Esophagus (tissue), 2 donors: ENCODE data around the gene NBPF6. TPM values are rescaled to one million over a fixed set of nuclear protein-coding genes. Genes with fewer than 3 reads are reported as not detected.
"Not testable (repeated sequence)": the region's sequence is repeated elsewhere in the genome, so short reads cannot be mapped to it uniquely, and the experiment has no call there.

Experiments used
- H3K27ac ChIP-seq, 2 donors: one replicate each; pipeline ENCODE4 v1.5.1; 2013; ENCODE audit warnings: low read depth in 2 of 2, mild to moderate bottlenecking in 2 of 2, inconsistent platforms in 1 of 2, low read length in 1 of 2, moderate library complexity in 1 of 2
- H3K27me3 ChIP-seq, 2 donors: one replicate each; pipeline ENCODE4 v1.6.1; 2013; ENCODE audit warnings: low read length in 2 of 2, control low read depth in 1 of 2, mild to moderate bottlenecking in 1 of 2; ENCODE audit not compliant: insufficient read depth in 2 of 2, control insufficient read depth in 1 of 2
- H3K36me3 ChIP-seq, 2 donors: one replicate each; pipeline ENCODE4 v1.6.1; 2013; ENCODE audit warnings: low read length in 1 of 2; ENCODE audit not compliant: control insufficient read depth in 2 of 2, insufficient read depth in 2 of 2
- H3K4me1 ChIP-seq, 2 donors: one replicate each; pipeline ENCODE4 v1.6.1; 2013; ENCODE audit warnings: low read length in 1 of 2; ENCODE audit not compliant: control insufficient read depth in 2 of 2, insufficient read depth in 2 of 2
- H3K4me3 ChIP-seq, 2 donors: one replicate each; pipeline ENCODE4 v1.5.1; 2013; ENCODE audit warnings: low read length in 2 of 2, mild to moderate bottlenecking in 2 of 2, low read depth in 1 of 2, moderate library complexity in 1 of 2
- H3K9me3 ChIP-seq, 2 donors: one replicate each; pipeline ENCODE4 v1.6.1; 2013; ENCODE audit warnings: mild to moderate bottlenecking in 2 of 2, low read depth in 1 of 2, low read length in 1 of 2, moderate library complexity in 1 of 2; ENCODE audit not compliant: control insufficient read depth in 2 of 2, insufficient read depth in 1 of 2
- WGBS, 2 donors: extraction: QIAGEN DNeasy Blood & Tissue Kit; methylation state at CpG; one replicate each; pipeline ENCODE4 v1.1.7; 2013; 5-methylcytosine and 5-hydroxymethylcytosine counted together
- polyA plus RNA-seq, 2 donors: library from polyadenylated mRNA; stranded (reverse); fragments of 200-250 nt; gene quantifications; one replicate each; pipeline ENCODE4 v1.2.3, GENCODE V29; 2013
- donor health status: healthy with polysubstance abuse.
- donor health status: Bipolar disorder and iron deficiency.

The NBPF6 gene, protein sequence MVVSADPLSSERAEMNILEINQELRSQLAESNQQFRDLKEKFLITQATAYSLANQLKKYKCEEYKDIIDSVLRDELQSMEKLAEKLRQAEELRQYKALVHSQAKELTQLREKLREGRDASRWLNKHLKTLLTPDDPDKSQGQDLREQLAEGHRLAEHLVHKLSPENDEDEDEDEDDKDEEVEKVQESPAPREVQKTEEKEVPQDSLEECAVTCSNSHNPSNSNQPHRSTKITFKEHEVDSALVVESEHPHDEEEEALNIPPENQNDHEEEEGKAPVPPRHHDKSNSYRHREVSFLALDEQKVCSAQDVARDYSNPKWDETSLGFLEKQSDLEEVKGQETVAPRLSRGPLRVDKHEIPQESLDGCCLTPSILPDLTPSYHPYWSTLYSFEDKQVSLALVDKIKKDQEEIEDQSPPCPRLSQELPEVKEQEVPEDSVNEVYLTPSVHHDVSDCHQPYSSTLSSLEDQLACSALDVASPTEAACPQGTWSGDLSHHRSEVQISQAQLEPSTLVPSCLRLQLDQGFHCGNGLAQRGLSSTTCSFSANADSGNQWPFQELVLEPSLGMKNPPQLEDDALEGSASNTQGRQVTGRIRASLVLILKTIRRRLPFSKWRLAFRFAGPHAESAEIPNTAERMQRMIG
- not detected for polyA plus RNA-seq

DNA sequence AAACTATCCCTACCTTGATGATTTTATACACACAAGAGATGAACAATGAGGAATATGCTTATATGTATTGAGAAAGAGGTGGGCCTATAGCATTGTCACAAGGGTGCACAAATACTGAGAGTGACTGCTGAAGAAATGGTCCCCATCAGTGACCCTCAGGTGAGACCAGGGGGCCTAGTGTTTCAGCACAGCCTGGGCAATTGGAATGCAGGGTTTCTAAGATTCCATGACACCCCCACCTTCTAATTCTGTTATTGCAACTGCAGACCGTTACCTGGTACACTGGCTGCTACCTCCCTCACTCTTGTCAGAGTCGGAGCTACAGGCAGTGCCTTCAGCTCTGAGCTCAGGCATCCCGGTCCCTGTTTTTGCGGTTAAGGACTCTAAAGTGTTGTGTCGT is at the start of gene NBPF6:
Gene NBPF6, plus strand, starts transcription at position 301 of the 400 bp plus-strand sequence. CDS start 259 bp downstream, outside the sequence.
- H3K36me3 ChIP-seq, H3K4me1 ChIP-seq, H3K4me3 ChIP-seq, H3K27me3 ChIP-seq, H3K9me3 ChIP-seq, H3K27ac ChIP-seq: not testable (repeated sequence)
- 86% methylated on average over 1 of the region's 5 CpGs; no CpG with 5 or more reads in 1 of the 2 donors for WGBS, 2 donors

DNA sequence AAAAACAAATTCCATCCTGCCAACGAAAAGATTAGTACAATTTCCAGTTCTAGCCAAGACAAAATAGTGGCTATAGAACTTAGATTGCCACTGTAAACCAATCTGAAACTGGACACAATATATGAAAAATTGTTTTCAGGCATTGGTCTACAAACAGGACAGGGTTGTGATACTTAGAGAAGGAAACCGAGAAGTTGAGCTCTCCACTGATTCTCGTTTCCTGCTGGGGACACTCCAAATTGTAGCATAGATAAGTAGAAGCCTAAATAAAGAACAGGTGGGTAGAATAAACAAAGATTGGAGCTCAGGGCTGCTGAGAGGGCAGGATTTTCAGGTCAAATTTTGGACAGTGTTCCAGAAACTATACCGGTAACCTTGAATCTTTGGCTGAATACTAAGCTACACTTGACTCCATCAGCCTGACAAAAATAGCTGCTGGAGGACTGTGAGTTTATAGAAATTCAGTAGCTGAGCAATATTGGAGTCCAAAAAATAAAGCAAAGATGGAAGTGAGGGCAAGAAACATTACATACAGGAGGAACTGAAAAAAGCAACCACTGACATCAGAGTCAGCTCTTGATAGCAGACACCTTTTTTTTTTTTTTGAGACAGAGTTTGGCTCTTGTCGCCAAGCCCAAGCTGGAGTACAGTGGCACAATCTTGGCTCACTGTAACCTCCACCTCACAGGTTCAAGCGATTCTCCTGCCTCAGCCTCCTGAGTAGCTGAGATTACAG is 38.9 kb upstream of the NBPF6 start:
- H3K4me3 ChIP-seq, H3K4me1 ChIP-seq, H3K27ac ChIP-seq, H3K27me3 ChIP-seq, H3K9me3 ChIP-seq, H3K36me3 ChIP-seq: not testable (repeated sequence)
- WGBS, 2 donors, result no CpG with 5 or more reads among the region's 6 CpGs

DNA sequence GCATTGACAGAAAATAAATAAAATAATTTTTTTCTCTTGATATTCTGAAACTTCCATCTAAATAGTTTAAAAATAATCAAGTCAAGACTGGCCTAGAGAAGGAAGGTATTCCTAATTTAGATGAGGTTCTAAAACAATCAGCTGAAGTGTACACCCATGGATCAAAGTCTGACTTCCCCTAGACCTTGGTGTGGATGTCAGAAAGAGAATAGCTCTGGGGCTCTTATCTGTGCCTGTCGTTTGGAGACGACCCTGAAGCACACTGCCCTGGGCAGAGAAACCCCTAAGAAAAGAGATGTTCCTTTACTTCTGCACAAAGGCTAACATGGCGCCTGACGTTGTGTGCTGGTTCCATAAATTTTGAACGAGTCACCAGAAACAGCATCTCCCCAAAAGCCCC is 30.0 kb upstream of the NBPF6 start:
- not testable (repeated sequence) for H3K4me1 ChIP-seq, H3K9me3 ChIP-seq, H3K27ac ChIP-seq, H3K36me3 ChIP-seq, H3K4me3 ChIP-seq, H3K27me3 ChIP-seq
- no CpG with 5 or more reads among the region's 5 CpGs for WGBS, 2 donors

DNA sequence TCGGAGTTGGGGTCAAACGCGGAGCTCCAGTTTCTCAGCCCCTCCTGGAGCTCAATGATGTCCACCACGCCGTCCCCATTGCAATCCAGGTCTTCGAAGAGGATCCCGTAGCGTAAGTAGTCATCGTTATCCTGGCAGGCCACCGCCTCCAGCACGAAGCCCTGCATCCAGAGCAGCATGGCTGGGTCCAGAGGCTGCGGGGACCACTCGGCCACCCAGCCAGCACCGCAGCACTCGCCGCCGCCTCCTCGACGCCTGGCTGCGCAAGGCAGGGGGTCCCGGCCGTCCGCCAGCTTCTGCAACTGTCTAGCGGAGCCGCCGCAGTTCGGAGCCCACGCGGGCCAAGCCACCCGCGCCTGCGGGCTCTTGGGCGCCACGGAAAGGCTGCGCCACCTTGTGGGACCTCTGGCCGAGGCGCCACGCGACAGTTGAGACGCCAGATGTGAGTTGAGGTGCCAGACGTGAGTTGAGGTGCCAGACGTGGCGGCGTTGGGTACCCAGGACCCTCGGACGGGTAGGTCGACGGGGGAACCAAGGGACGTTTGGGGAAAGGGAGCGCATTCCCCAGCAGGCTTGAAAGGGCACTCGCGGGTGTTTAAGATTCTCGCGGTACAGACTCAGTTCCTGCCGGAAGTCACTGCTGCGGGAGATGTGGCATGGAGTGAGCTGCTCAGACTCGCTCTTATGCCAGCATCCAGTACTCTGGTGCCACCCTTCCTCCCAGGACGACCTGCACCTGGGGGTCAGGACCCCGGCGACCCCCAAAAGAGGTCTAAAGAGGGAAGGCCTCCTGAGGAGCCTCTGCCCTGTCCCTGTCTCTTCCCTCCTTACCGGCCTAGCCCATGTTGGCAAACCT is 28.9 kb upstream of the NBPF6 start:
- H3K4me1 ChIP-seq, H3K36me3 ChIP-seq, H3K9me3 ChIP-seq, H3K27me3 ChIP-seq, H3K4me3 ChIP-seq, H3K27ac ChIP-seq: not testable (repeated sequence)
- WGBS, 2 donors, result no CpG with 5 or more reads among the region's 61 CpGs

DNA sequence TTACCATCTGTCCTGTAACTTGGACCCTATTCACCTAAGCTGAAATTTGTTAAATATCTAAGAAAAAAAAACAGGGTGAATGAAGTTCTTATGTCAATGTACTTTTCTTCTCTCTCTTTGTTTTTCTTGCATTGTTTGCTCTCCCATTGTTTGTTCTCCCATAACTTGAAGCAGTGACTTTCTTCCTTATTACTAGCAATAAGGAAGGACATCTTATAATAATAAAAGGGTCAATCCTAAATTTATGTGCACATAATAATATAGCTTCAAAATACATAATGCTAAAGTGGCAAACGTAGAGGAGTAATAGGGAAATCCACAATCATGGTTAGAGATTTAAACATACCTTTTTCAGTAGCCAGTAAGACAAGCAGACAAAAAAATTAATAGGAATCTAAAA is 23.3 kb upstream of the NBPF6 start:
- not testable (repeated sequence) for H3K27ac ChIP-seq, H3K4me1 ChIP-seq, H3K27me3 ChIP-seq, H3K36me3 ChIP-seq, H3K4me3 ChIP-seq, H3K9me3 ChIP-seq
- 73% methylated on average over 1 of the region's 1 CpG; no CpG with 5 or more reads in 1 of the 2 donors for WGBS, 2 donors

DNA sequence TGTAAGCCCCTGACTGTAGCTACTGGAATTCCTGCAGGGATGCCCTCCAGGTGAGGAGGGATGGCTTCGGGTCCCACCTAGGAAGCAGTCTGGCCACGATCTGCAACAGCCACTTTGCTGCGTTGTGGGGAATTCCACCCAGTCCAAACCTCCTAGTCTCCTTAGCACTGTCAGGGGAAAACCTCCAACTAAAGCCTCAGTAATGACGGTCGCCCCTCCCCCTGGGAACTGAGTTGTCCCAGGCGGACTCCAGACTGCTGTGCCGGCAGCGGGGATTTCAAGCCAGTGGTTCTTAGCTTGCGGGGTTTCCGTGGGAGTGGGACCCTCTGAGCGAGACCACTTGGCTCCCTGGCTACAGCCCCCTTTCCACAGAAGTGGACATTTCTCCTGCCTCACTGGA is 18.1 kb upstream of the NBPF6 start:
- H3K36me3 ChIP-seq, H3K27me3 ChIP-seq, H3K4me3 ChIP-seq, H3K27ac ChIP-seq, H3K4me1 ChIP-seq, H3K9me3 ChIP-seq: not testable (repeated sequence)
- no CpG with 5 or more reads among the region's 11 CpGs for WGBS, 2 donors

DNA sequence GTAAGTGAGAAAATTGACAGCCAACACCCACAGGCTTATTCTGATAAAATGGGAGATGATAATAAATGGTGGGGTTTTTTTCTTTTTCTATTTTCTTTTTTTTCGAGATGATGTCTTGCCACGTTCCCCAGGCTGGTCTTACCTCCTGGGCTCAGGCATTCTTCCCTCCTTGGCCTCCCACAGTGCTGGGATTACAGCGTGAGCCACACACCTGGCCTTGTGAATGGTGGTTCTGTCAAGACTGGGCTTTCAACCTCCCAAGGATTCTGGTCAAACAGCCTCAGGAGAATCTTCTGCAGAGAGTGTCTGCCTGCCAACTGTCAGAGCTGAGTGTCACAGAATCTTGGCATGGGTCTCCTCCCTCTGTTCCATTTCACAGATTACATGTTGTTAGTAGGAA is 16.7 kb upstream of the NBPF6 start:
- no CpG with 5 or more reads among the region's 3 CpGs for WGBS, 2 donors
- H3K27me3 ChIP-seq, H3K4me3 ChIP-seq, H3K36me3 ChIP-seq, H3K27ac ChIP-seq, H3K4me1 ChIP-seq, H3K9me3 ChIP-seq: not testable (repeated sequence)

DNA sequence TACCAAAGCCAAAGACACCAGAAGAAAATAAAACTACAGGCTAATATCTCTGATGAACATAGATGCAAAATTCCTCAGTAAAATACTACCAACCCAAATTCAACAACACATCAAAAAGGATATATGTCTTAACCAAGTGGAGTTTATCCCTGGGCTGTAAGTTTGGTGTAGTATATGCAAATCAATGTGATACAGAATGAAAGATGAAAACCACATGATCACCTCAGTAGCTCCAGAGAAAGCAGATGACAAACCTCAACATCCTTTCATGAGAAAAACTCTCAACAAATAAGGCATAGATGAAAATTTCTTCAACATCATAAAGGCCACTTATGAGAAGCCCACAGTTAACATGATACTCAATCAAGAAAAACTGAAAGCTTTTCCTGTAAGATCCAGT is 11.6 kb upstream of the NBPF6 start:
- not testable (repeated sequence) for H3K36me3 ChIP-seq, H3K27me3 ChIP-seq

DNA sequence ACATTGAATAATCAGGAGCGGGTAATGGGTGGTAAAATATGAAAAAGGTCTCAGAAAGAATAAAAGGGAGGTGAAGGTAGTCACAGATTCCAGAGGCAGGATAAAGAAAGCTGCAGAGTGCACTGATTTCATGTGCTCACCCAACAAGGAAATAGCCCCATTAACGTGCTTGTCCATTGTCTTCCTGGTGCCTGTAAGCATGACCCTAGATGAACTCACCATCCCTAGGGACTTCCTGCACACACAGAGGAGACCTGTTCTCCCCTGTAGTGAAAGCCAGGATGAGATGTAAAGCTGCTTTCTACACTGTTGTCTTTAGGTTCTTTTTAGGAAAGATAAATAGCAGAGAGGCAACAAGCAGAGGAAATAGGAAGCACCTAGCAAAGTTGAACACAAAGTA is 4.4 kb downstream of the NBPF6 start:
- not testable (repeated sequence) for H3K9me3 ChIP-seq, H3K4me1 ChIP-seq, H3K36me3 ChIP-seq, H3K27ac ChIP-seq, H3K27me3 ChIP-seq, H3K4me3 ChIP-seq
- WGBS, 2 donors, result no CpG with 5 or more reads among the region's 2 CpGs

More for the DNA sequence above, 11.6 kb upstream of the NBPF6 start:
- H3K4me1 ChIP-seq, H3K9me3 ChIP-seq, H3K4me3 ChIP-seq, H3K27ac ChIP-seq: not testable (repeated sequence)
